Left ventricle myocardium inferior (tissue), 1 donor: Measurements from ENCODE around the gene BICC1. TPM values are rescaled to one million over a fixed set of nuclear protein-coding genes. Genes with fewer than 3 reads are reported as not detected.
A peak's percentile ranks its signal among the peaks of the same experiment; 100 is the strongest.

Experiments
- DNase-seq: peaks from one replicate; pipeline ENCODE4 v3.0.0-alpha.2; 2020
- H3K27ac ChIP-seq: fragments of 200-600 bp; replicated peaks from 2 replicates; pipeline ENCODE4 v1.8.0; 2021
- H3K27me3 ChIP-seq: fragments of 200-600 bp; 2 replicates; pipeline ENCODE4 v1.8.0; 2021; ENCODE audit warnings: low read depth
- H3K36me3 ChIP-seq: fragments of 200-600 bp; 2 replicates; pipeline ENCODE4 v1.8.0; 2021
- H3K4me1 ChIP-seq: fragments of 200-600 bp; 2 replicates; pipeline ENCODE4 v1.8.0; 2021
- H3K4me3 ChIP-seq: fragments of 200-600 bp; 2 replicates; pipeline ENCODE4 v1.8.0; 2021; ENCODE audit warnings: mild to moderate bottlenecking, moderate library complexity
- H3K9me3 ChIP-seq: fragments of 200-600 bp; replicated peaks from 2 replicates; pipeline ENCODE4 v1.8.0; 2021
- intact Hi-C: fragments of 100-400 bp; cut with micrococcal nuclease; formaldehyde crosslinking; loops from one replicate; pipeline ENCODE4 v1.11.0; 2022
- total RNA-seq: library from RNA; stranded (reverse); fragmentation: NEBNext Ultra II Directional; extraction: Animal tissue kit (Norgen Biotek cat#: 25700); gene quantifications from one replicate; pipeline ENCODE4 v1.2.1, GENCODE V29; 2021
- TF ChIP-seq, protein P1 (sequence below): fragments of 200-600 bp; IDR thresholded peaks from 2 replicates; pipeline ENCODE4 v1.8.0; 2021; ENCODE audit warnings: antibody characterized with exemption, mild to moderate bottlenecking, borderline replicate concordance
- donor health status: DM: no; HTN: yes; CAD: no; lungs with severe emphysema.

Gene BICC1
- total RNA-seq, 1 donor from 2014 or later = 5.7 TPM

DNA sequence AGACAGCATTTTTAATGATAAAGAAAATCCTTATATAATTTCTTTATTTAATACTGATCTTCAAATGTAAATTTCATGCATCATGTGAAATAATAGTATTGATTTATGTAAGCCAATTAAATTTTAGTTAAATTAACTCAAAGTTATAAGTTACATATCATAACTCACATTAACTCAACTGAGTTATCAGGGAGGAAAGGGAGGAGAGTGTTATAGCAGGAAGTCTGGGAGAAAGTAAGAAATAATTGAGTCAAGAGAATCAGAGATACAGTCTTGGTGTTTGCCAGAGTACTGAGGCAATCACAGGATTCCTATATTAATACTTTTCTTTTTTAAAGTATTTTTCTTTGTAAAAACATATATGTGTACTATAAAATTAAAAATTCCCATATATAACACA, 4.0 kb downstream of the BICC1 start:
- Histone ChIP-seq H3K36me3 (no peaks in the 10 kb centered on the region), H3K4me3 (peak overlapping the region; percentile 14), H3K27me3 (peaks cover 65% of the 10 kb centered on the region), H3K4me1 (peaks cover 14% of the 10 kb centered on the region), H3K9me3 (no peaks in the 10 kb centered on the region), H3K27ac (no peak overlapping the region)
- intact Hi-C loops = no loop called here
- DNase-seq = no peak
- TF ChIP-seq, protein P1, sequence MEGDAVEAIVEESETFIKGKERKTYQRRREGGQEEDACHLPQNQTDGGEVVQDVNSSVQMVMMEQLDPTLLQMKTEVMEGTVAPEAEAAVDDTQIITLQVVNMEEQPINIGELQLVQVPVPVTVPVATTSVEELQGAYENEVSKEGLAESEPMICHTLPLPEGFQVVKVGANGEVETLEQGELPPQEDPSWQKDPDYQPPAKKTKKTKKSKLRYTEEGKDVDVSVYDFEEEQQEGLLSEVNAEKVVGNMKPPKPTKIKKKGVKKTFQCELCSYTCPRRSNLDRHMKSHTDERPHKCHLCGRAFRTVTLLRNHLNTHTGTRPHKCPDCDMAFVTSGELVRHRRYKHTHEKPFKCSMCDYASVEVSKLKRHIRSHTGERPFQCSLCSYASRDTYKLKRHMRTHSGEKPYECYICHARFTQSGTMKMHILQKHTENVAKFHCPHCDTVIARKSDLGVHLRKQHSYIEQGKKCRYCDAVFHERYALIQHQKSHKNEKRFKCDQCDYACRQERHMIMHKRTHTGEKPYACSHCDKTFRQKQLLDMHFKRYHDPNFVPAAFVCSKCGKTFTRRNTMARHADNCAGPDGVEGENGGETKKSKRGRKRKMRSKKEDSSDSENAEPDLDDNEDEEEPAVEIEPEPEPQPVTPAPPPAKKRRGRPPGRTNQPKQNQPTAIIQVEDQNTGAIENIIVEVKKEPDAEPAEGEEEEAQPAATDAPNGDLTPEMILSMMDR = no peak

DNA sequence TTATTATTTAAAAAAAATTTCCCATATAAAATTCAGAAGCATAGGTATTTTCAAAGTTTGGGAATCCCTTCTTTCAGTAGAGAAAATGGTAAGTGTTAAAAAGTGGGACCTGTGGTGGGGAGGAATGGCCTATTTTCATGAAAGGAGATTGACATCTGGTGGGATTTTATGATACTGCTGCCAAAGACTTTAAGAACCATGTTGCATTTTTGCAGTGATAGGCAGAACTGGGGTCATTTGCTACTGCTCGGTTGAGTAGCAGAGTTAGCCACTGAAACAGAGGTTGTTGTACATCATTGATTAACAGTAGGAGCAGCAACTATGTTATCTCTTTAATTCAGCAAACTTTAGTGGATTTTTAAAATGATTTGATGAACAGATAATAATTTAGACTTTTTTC, 4.4 kb downstream of the BICC1 start:
- no peak overlapping the region for H3K27ac ChIP-seq
- intact Hi-C loops = no loop called here
- H3K27me3 ChIP-seq = peaks cover 61% of the 10 kb centered on the region
- H3K9me3 ChIP-seq = no peaks in the 10 kb centered on the region
- peak overlapping the region; percentile 14 for H3K4me3 ChIP-seq
- DNase-seq = no peak
- TF ChIP-seq, protein P1 = no peak
- no peaks in the 10 kb centered on the region for H3K36me3 ChIP-seq
- H3K4me1 ChIP-seq = peaks cover 14% of the 10 kb centered on the region

DNA sequence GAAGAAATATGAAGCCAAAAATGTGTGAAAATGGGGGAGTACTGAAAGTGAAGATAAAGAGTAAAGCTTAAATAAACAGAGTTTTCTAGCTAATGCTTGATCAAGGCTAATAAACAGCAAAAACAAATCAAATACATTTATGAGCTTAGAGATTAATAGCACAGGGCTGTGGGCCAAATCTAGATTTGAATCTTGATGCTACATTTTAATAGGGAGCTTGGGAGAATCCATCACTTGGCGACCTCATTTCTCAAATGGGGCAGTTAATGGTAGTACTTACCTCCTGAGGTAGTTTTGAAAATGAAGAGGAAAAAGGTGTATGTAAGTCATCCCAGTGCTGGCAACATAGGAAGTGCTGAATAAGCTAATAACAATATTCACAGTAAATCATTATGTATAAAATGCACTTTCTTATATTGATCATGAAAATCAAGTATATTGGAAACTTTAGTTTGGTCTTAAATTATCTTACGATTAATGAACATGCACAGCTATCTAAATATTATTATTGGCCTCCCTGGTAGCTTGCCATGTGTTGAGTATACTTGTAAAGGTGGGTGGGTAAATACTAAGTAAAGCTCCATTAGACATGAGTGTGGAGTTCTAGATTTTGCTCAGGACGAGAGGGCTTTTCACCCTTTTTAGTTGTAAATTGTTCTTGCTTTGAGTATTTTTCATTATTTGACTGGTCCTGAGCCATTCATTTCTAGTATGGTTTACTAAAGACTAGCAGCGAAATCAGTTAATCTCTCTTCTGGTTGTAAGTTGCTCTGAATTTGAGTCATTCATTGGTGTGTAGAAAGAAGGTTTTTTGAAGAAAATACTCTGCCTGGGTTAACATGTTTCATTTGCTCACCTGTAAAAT, 5.1 kb downstream of the BICC1 start:
- H3K27me3 ChIP-seq = peaks cover 55% of the 10 kb centered on the region
- peaks cover 14% of the 10 kb centered on the region for H3K4me1 ChIP-seq
- peak overlapping the region; percentile 14 for H3K4me3 ChIP-seq
- H3K36me3 ChIP-seq = no peaks in the 10 kb centered on the region
- no peaks in the 10 kb centered on the region for H3K9me3 ChIP-seq
- TF ChIP-seq, protein P1 = no peak
- no peak overlapping the region for H3K27ac ChIP-seq
- DNase-seq = no peak
- intact Hi-C loops = no loop called here

DNA sequence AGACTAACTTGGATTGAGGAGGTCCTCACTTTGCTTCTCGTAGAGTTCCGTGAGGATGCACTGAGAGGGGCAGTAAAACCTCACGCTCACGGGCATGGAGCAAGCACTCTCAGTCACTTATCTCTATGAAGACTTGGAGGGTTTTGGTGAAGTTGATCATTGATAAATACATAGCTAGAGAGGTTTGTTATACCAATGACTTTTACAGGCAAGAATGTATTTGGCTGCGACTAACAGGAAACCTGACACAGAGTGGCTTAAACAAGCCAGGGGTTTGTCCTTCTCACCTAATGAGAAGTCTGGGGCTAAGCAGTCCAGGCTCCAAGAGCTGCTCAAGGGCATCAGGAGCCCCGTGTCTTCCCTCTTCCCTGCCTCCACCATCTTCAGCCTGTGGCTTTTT, 6.1 kb downstream of the BICC1 start:
- intact Hi-C loops = no loop called here
- Histone ChIP-seq H3K4me1 (peaks cover 5% of the 10 kb centered on the region), H3K36me3 (no peaks in the 10 kb centered on the region), H3K27ac (no peak overlapping the region), H3K27me3 (peaks cover 46% of the 10 kb centered on the region), H3K4me3 (no peak overlapping the region), H3K9me3 (no peaks in the 10 kb centered on the region)
- TF ChIP-seq, protein P1 = no peak
- DNase-seq = no peak

DNA sequence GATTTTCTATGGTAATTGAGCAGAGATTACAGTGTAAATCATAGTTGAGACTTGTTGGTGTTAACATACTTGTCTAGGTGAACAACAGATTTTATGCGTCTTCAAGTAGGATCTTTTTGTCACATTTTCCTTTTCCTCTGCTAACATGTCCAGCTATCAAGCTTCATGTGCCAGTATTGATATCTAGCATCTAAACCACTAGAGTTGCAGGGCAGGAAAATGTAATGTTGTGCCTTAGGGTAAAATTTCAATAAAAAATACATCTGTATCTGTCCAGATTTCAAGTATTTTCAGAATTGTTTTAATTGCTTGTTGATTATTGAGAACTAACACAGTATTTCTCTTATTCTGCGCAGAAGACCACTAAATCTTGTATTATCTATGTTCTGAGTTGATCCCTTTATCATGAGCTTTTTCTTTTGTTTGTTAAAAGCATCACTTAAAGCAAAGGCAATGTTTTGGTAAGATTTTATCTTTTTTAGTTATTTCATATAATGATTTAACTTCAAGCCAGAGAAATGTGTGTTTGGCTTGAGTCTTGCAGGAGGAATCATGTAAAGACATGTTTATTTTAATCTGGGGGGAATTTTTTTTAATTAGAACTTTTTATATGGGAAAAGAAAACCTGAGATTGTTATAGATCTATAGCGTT, 16.5 kb downstream of the BICC1 start:
- Histone ChIP-seq H3K36me3 (no peaks in the 10 kb centered on the region), H3K4me1 (no peaks in the 10 kb centered on the region), H3K9me3 (peaks cover 49% of the 10 kb centered on the region), H3K4me3 (no peak overlapping the region), H3K27me3 (no peaks in the 10 kb centered on the region), H3K27ac (no peak overlapping the region)
- TF ChIP-seq, protein P1 = no peak
- DNase-seq = no peak
- intact Hi-C loops = no loop called here
